ENCODE measurements around the gene ANKRD6.
A peak's percentile ranks its signal among the peaks of the same experiment; 100 is the strongest.

The ANKRD6 gene

GRCh38 chr6:89412071-89413005, 20.6 kb upstream of the ANKRD6 start, which contains the start of gene RRAGD:
TSS of gene RRAGD (minus strand) at chr6:89412273. CDS start at chr6:89411993, 280 bp downstream.
- DNase-seq (ENCODE audit: low read depth in 1 of 2, low spot score in 1 of 2), result peak; percentile 31 to 36

GRCh38 chr6:89413006-89413400, 19.9 kb upstream of the ANKRD6 start:
- DNase-seq (ENCODE audit: low read depth in 1 of 2, low spot score in 1 of 2), result no peak

- DNase-seq (ENCODE audit: low read depth in 1 of 2, low spot score in 1 of 2), result no peak
Observed at GRCh38 chr6:89414215-89414614, 18.7 kb upstream of the ANKRD6 start.

GRCh38 chr6:89415185-89415584, 17.8 kb upstream of the ANKRD6 start:
- no peak for DNase-seq (ENCODE audit: low read depth in 1 of 2, low spot score in 1 of 2)

GRCh38 chr6:89416796-89417195, 16.2 kb upstream of the ANKRD6 start:
- no peak for DNase-seq (ENCODE audit: low read depth in 1 of 2, low spot score in 1 of 2)

- DNase-seq (ENCODE audit: low read depth in 1 of 2, low spot score in 1 of 2), result no peak
Observed at GRCh38 chr6:89430201-89430962, 2.6 kb upstream of the ANKRD6 start.

GRCh38 chr6:89433252-89434149, 549 bp downstream of the ANKRD6 start:
- DNase-seq (ENCODE audit: low read depth in 1 of 2, low spot score in 1 of 2), result peak in 1 of 2 donors; percentile 13

GRCh38 chr6:89434150-89434499, 1.2 kb downstream of the ANKRD6 start:
- no peak for DNase-seq (ENCODE audit: low read depth in 1 of 2, low spot score in 1 of 2)

- no peak for DNase-seq (ENCODE audit: low read depth in 1 of 2, low spot score in 1 of 2)
Observed at GRCh38 chr6:89434954-89435353, 2.0 kb downstream of the ANKRD6 start.

GRCh38 chr6:89436226-89436625, 3.3 kb downstream of the ANKRD6 start:
- DNase-seq (ENCODE audit: low read depth in 1 of 2, low spot score in 1 of 2), result no peak

GRCh38 chr6:89438248-89438647, 5.3 kb downstream of the ANKRD6 start:
- no peak for DNase-seq (ENCODE audit: low read depth in 1 of 2, low spot score in 1 of 2)

- no peak for DNase-seq (ENCODE audit: low read depth in 1 of 2, low spot score in 1 of 2)
Observed at GRCh38 chr6:89439014-89439413, 6.1 kb downstream of the ANKRD6 start.

GRCh38 chr6:89440200-89440599, 7.2 kb downstream of the ANKRD6 start:
- no peak for DNase-seq (ENCODE audit: low read depth in 1 of 2, low spot score in 1 of 2)

GRCh38 chr6:89443658-89444057, 10.7 kb downstream of the ANKRD6 start:
- no peak for DNase-seq (ENCODE audit: low read depth in 1 of 2, low spot score in 1 of 2)

- DNase-seq (ENCODE audit: low read depth in 1 of 2, low spot score in 1 of 2), result no peak
Observed at GRCh38 chr6:89449193-89449592, 16.2 kb downstream of the ANKRD6 start.

GRCh38 chr6:89452281-89452680, 19.3 kb downstream of the ANKRD6 start:
- DNase-seq (ENCODE audit: low read depth in 1 of 2, low spot score in 1 of 2), result no peak

GRCh38 chr6:89454300-89454699, 21.3 kb downstream of the ANKRD6 start:
- DNase-seq (ENCODE audit: low read depth in 1 of 2, low spot score in 1 of 2), result no peak

GRCh38 chr6:89458704-89459103, 25.8 kb downstream of the ANKRD6 start:
- DNase-seq (ENCODE audit: low read depth in 1 of 2, low spot score in 1 of 2), result no peak

- DNase-seq (ENCODE audit: low read depth in 1 of 2, low spot score in 1 of 2), result no peak
Observed at GRCh38 chr6:89459501-89459900, 26.5 kb downstream of the ANKRD6 start.

- no peak for DNase-seq (ENCODE audit: low read depth in 1 of 2, low spot score in 1 of 2)
Observed at GRCh38 chr6:89460713-89461112, 27.8 kb downstream of the ANKRD6 start.

- DNase-seq (ENCODE audit: low read depth in 1 of 2, low spot score in 1 of 2), result no peak
Observed at GRCh38 chr6:89462503-89462902, 29.6 kb downstream of the ANKRD6 start.

All from activated CD4-positive, alpha-beta T cell treated with anti-CD3 and anti-CD28 coated beads, Interleukin-2, amount 50 U/mL, for 24 hours (primary cell).